Measurements from ENCODE around the gene GREB1.

GREB1 gene

GRCh38 chr2:11534071-11534745 lies 363 bp downstream of the GREB1 start:
- Histone ChIP-seq H3K36me3 (ENCODE audit: control insufficient read depth, insufficient read depth, low read length) (no peaks in the 10 kb centered on the region), H3K9me3 (ENCODE audit: control insufficient read depth, insufficient read depth, low read length) (no peaks in the 10 kb centered on the region), H3K4me3 (ENCODE audit: low read depth, low read length) (no peak overlapping the region), H3K4me1 (ENCODE audit: control insufficient read depth, insufficient read depth, low read length) (peaks cover 1% of the 10 kb centered on the region), H3K27me3 (ENCODE audit: control insufficient read depth, insufficient read depth, low read length) (no peaks in the 10 kb centered on the region), H3K9ac (ENCODE audit: low read depth, low read length) (no peak overlapping the region)

GRCh38 chr2:11534746-11535484 lies 1.1 kb downstream of the GREB1 start:
- Histone ChIP-seq H3K27me3 (ENCODE audit: control insufficient read depth, insufficient read depth, low read length) (no peaks in the 10 kb centered on the region), H3K4me1 (ENCODE audit: control insufficient read depth, insufficient read depth, low read length) (peaks cover 7% of the 10 kb centered on the region), H3K9ac (ENCODE audit: low read depth, low read length) (no peak overlapping the region), H3K36me3 (ENCODE audit: control insufficient read depth, insufficient read depth, low read length) (no peaks in the 10 kb centered on the region), H3K4me3 (ENCODE audit: low read depth, low read length) (no peak overlapping the region), H3K9me3 (ENCODE audit: control insufficient read depth, insufficient read depth, low read length) (no peaks in the 10 kb centered on the region)

GRCh38 chr2:11535899-11536344 lies 2.1 kb downstream of the GREB1 start:
- peaks cover 11% of the 10 kb centered on the region for H3K4me1 ChIP-seq (ENCODE audit: control insufficient read depth, insufficient read depth, low read length)
- no peaks in the 10 kb centered on the region for H3K36me3 ChIP-seq (ENCODE audit: control insufficient read depth, insufficient read depth, low read length)
- no peak overlapping the region for H3K9ac ChIP-seq (ENCODE audit: low read depth, low read length)
- H3K9me3 ChIP-seq (ENCODE audit: control insufficient read depth, insufficient read depth, low read length), result no peaks in the 10 kb centered on the region
- H3K27me3 ChIP-seq (ENCODE audit: control insufficient read depth, insufficient read depth, low read length), result no peaks in the 10 kb centered on the region
- no peak overlapping the region for H3K4me3 ChIP-seq (ENCODE audit: low read depth, low read length)

- Histone ChIP-seq H3K9me3 (ENCODE audit: control insufficient read depth, insufficient read depth, low read length) (no peaks in the 10 kb centered on the region), H3K9ac (ENCODE audit: low read depth, low read length) (no peak overlapping the region), H3K27me3 (ENCODE audit: control insufficient read depth, insufficient read depth, low read length) (no peaks in the 10 kb centered on the region), H3K4me3 (ENCODE audit: low read depth, low read length) (no peak overlapping the region), H3K4me1 (ENCODE audit: control insufficient read depth, insufficient read depth, low read length) (peaks cover 21% of the 10 kb centered on the region), H3K36me3 (ENCODE audit: control insufficient read depth, insufficient read depth, low read length) (no peaks in the 10 kb centered on the region)
These were observed 4.1 kb downstream of the GREB1 start for GRCh38 chr2:11537951-11538350.

GRCh38 chr2:11539317-11540147 lies 5.7 kb downstream of the GREB1 start:
- Histone ChIP-seq H3K36me3 (ENCODE audit: control insufficient read depth, insufficient read depth, low read length) (no peaks in the 10 kb centered on the region), H3K9me3 (ENCODE audit: control insufficient read depth, insufficient read depth, low read length) (no peaks in the 10 kb centered on the region), H3K4me1 (ENCODE audit: control insufficient read depth, insufficient read depth, low read length) (peaks cover 21% of the 10 kb centered on the region), H3K9ac (ENCODE audit: low read depth, low read length) (no peak overlapping the region), H3K27me3 (ENCODE audit: control insufficient read depth, insufficient read depth, low read length) (no peaks in the 10 kb centered on the region), H3K4me3 (ENCODE audit: low read depth, low read length) (no peak overlapping the region)

GRCh38 chr2:11540148-11540995 lies 6.5 kb downstream of the GREB1 start:
- Histone ChIP-seq H3K4me3 (ENCODE audit: low read depth, low read length) (no peak overlapping the region), H3K9me3 (ENCODE audit: control insufficient read depth, insufficient read depth, low read length) (no peaks in the 10 kb centered on the region), H3K27me3 (ENCODE audit: control insufficient read depth, insufficient read depth, low read length) (no peaks in the 10 kb centered on the region), H3K9ac (ENCODE audit: low read depth, low read length) (no peak overlapping the region), H3K4me1 (ENCODE audit: control insufficient read depth, insufficient read depth, low read length) (peaks cover 21% of the 10 kb centered on the region), H3K36me3 (ENCODE audit: control insufficient read depth, insufficient read depth, low read length) (no peaks in the 10 kb centered on the region)

GRCh38 chr2:11540996-11541692 lies 7.3 kb downstream of the GREB1 start:
- Histone ChIP-seq H3K27me3 (ENCODE audit: control insufficient read depth, insufficient read depth, low read length) (no peaks in the 10 kb centered on the region), H3K9ac (ENCODE audit: low read depth, low read length) (no peak overlapping the region), H3K4me3 (ENCODE audit: low read depth, low read length) (no peak overlapping the region), H3K4me1 (ENCODE audit: control insufficient read depth, insufficient read depth, low read length) (peaks cover 21% of the 10 kb centered on the region), H3K9me3 (ENCODE audit: control insufficient read depth, insufficient read depth, low read length) (no peaks in the 10 kb centered on the region), H3K36me3 (ENCODE audit: control insufficient read depth, insufficient read depth, low read length) (no peaks in the 10 kb centered on the region)

- no peaks in the 10 kb centered on the region for H3K27me3 ChIP-seq (ENCODE audit: control insufficient read depth, insufficient read depth, low read length)
- H3K9me3 ChIP-seq (ENCODE audit: control insufficient read depth, insufficient read depth, low read length), result no peaks in the 10 kb centered on the region
- no peaks in the 10 kb centered on the region for H3K36me3 ChIP-seq (ENCODE audit: control insufficient read depth, insufficient read depth, low read length)
- H3K9ac ChIP-seq (ENCODE audit: low read depth, low read length), result no peak overlapping the region
- H3K4me1 ChIP-seq (ENCODE audit: control insufficient read depth, insufficient read depth, low read length), result peaks cover 21% of the 10 kb centered on the region
- H3K4me3 ChIP-seq (ENCODE audit: low read depth, low read length), result no peak overlapping the region
These were observed 7.9 kb downstream of the GREB1 start for GRCh38 chr2:11541693-11542274.

GRCh38 chr2:11542275-11542819 lies 8.5 kb downstream of the GREB1 start:
- Histone ChIP-seq H3K4me3 (ENCODE audit: low read depth, low read length) (no peak overlapping the region), H3K36me3 (ENCODE audit: control insufficient read depth, insufficient read depth, low read length) (no peaks in the 10 kb centered on the region)

GRCh38 chr2:11543337-11544216 lies 9.7 kb downstream of the GREB1 start:
- Histone ChIP-seq H3K9ac (ENCODE audit: low read depth, low read length) (no peak overlapping the region), H3K9me3 (ENCODE audit: control insufficient read depth, insufficient read depth, low read length) (no peaks in the 10 kb centered on the region), H3K36me3 (ENCODE audit: control insufficient read depth, insufficient read depth, low read length) (no peaks in the 10 kb centered on the region), H3K4me3 (ENCODE audit: low read depth, low read length) (no peak overlapping the region), H3K4me1 (ENCODE audit: control insufficient read depth, insufficient read depth, low read length) (peaks cover 21% of the 10 kb centered on the region), H3K27me3 (ENCODE audit: control insufficient read depth, insufficient read depth, low read length) (no peaks in the 10 kb centered on the region)

More at GRCh38 chr2:11542275-11542819, 8.5 kb downstream of the GREB1 start:
- no peaks in the 10 kb centered on the region for H3K27me3 ChIP-seq (ENCODE audit: control insufficient read depth, insufficient read depth, low read length)
- no peak overlapping the region for H3K9ac ChIP-seq (ENCODE audit: low read depth, low read length)
- no peaks in the 10 kb centered on the region for H3K9me3 ChIP-seq (ENCODE audit: control insufficient read depth, insufficient read depth, low read length)
- H3K4me1 ChIP-seq (ENCODE audit: control insufficient read depth, insufficient read depth, low read length), result peaks cover 21% of the 10 kb centered on the region

Measured in iPS-15b (cell line).